HT1080 (cell line): ENCODE data around the gene KIF18A. TPM values are rescaled to one million over a fixed set of nuclear protein-coding genes. Genes with fewer than 3 reads are reported as not detected.
"Not testable (repeated sequence)": the region's sequence is repeated elsewhere in the genome, so short reads cannot be mapped to it uniquely, and the experiment has no call there.

Experiments
- DNase-seq: peaks from one replicate; pipeline ENCODE4 v3.0.0-alpha.2; 2015; ENCODE audit warnings: low read depth
- polyA plus RNA-seq, 2 experiments: library from polyadenylated mRNA; depleted of rRNA; stranded (reverse); fragments of >200 nt; gene quantifications; 2 replicates each; pipeline ENCODE4 v1.2.3, GENCODE V29; 2015
- total RNA-seq: library from RNA; depleted of rRNA; stranded (reverse); fragments of >200 nt; shearing (Covaris generic); gene quantifications from 2 replicates; pipeline ENCODE4 v1.2.3, GENCODE V29; 2014; rRNA removed

KIF18A gene
- 21.1 and 23.1 TPM in 2 replicates for total RNA-seq
- polyA plus RNA-seq (2015; cell fraction: cytosol; rRNA removed): 13.1 and 14.8 TPM in 2 replicates
- 37.3 and 44.5 TPM in 2 replicates for polyA plus RNA-seq (2015; cell fraction: nucleus; rRNA removed)

DNA sequence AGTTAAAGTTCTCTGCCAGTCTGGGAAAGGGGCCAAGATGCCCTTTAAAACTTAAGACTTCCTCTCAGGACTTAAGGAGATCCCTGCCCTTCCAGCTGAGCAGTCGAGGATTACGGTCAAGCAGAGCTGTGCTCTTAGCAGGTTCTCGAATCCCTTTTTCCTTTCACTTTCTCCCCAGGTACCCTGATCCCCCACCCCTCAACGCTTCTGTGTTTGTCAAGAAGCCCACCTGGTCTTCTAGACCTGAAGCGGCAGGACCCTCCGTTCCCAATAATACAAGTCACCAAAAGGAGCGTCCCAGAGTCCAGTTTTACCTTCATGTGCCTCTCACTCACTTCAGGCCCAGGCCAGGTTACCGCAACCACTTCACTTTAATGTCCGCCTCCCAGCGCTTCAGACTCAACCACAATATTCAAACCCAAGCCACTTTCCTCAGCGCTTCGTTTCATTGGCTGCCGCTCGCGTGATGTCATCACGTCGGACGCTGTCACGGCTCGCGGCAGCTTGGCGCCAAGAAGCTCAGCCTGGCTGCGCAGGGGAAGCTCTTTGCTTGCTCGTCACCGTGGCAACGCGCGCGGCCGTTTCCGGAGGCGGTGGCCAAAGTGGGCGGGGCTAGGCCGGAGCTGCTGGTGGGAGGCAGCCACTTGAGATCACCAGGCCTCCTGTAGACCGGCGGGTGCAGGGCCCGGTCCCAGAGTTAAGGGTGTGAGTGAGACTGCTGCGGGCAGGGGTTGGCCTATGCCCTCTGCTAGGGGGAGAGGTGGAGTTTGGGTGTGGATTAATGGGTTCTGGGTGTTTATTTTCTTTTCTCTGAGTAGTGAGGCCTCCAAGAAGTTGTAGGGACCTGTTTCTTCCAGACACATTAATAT, at the start of gene KIF18A, which contains the start of gene METTL15:
Gene KIF18A (minus strand): TSS at position 407 of the 869 bp plus-strand sequence. CDS start 10,209 bp downstream, outside the sequence.
Gene METTL15 (plus strand): TSS at position 639 of the 869 bp plus-strand sequence. CDS start 4,947 bp downstream, outside the sequence.
- DNase-seq: peak; percentile 99

- DNase-seq: no peak
Measured at GRCh38 chr11:28153586-28153985, 45.6 kb upstream of the KIF18A start.

- no peak for DNase-seq
Measured at GRCh38 chr11:28152743-28153142, 44.8 kb upstream of the KIF18A start.

GRCh38 chr11:28146123-28146751, 38.3 kb upstream of the KIF18A start:
- DNase-seq: peak; percentile 92

- no peak for DNase-seq
Measured at GRCh38 chr11:28144808-28145207, 36.9 kb upstream of the KIF18A start.

GRCh38 chr11:28142724-28143123, 34.8 kb upstream of the KIF18A start:
- DNase-seq: no peak

DNA sequence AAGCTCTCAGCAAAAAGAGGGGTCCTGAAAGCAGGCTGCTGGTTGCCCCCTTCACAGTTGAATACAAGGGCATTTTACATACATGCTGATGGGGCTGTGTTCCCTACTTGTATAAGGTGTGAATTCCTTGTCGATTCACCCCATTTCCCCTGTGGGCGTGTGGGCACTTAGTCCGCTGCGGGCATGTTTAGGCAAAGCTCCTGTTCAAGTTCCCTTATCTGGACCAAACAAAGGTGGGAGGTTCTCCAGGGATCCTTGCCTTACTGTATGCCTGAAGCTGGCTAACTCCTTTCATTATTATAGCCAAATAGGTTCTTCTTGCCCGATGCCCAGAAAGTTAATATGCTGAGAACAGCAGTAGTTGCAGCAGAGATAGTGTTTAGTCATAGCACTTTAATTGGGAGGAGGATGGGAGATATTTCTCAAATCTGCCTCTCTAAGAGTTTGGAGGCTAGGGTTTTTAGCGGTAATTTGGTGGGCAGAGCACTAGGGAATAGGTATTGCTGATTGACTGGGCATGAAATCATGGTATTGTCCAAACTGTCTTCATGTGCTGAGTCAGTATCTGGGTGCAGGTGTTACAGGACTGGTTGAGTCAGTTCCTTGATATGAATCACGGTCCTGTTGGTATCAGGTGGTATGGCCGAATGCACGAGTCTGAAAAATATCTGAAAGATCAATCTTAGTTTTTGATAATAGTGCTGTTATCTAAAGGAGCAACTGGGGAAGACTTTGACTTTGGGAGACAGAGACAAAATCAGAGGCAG, 32.9 kb upstream of the KIF18A start:
- DNase-seq: peak; percentile 20

- no peak for DNase-seq
Measured at GRCh38 chr11:28139841-28140415, 32.0 kb upstream of the KIF18A start.

GRCh38 chr11:28137832-28138231, 29.9 kb upstream of the KIF18A start:
- DNase-seq: no peak

- no peak for DNase-seq
Measured at GRCh38 chr11:28137366-28137765, 29.4 kb upstream of the KIF18A start.

GRCh38 chr11:28136157-28136556, 28.2 kb upstream of the KIF18A start:
- DNase-seq: not testable (repeated sequence)

DNA sequence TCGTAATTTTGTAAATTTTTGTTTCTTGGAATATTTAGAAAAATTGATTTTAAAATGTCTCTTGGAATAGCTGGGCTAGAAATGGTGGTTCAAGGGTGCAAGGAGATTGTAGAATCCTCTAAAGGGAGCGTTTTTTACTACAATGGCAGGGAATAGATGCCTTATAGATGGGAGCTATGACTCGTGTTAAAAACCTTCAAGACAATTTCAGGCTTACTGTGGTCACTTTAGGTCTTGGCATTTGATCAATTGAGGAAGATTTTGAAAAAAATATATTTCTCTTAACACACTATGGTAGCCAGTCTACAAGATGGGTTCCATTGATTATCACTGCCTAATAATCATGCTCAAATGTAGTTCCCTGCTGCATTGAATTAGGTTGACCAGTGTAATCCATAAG, 25.2 kb upstream of the KIF18A start:
- DNase-seq: peak; percentile 28

DNA sequence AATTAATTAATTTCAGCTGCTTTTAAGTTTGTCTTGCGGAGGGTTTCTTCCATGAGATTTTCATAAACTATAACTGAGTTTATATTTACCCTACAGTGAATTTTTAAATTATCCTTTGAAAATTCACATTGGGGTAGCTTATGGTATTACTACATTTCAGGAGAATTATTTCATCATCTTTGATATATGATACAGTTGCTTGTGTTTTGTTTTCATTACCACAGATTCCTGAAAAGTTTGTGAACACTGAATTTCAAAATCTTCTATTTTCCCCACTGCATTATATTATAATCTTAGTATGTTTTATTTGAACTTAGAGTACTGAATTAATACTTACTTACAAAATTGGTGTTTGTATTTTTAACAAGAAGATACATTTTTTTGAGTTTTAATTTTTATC, 24.6 kb upstream of the KIF18A start:
- no peak for DNase-seq

GRCh38 chr11:28123151-28123581, 15.2 kb upstream of the KIF18A start:
- DNase-seq: peak; percentile 33

DNA sequence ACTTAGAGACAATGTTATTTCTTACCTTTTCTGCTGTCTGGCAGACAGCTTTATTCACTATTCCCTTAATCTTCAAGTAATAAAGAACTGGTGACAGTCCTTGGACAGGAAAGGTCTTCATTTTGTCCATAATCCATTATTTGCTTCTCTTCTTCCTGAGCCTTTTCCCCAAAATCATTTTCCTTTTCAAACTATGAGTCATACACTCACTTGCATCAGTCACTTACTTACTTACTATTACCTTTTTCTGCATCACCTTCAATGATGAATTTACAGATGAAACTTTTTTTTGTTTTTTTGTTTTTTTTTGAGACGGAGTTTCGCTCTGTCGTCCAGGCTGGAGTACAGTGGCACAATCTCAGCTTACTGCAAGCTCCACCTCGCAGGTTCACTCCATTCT, 9.8 kb upstream of the KIF18A start:
- DNase-seq: no peak

GRCh38 chr11:28114731-28115130, 6.8 kb upstream of the KIF18A start:
- no peak for DNase-seq

- DNase-seq: no peak
Measured at GRCh38 chr11:28114116-28114515, 6.2 kb upstream of the KIF18A start.

GRCh38 chr11:28110821-28111200, 2.9 kb upstream of the KIF18A start:
- no peak for DNase-seq

DNA sequence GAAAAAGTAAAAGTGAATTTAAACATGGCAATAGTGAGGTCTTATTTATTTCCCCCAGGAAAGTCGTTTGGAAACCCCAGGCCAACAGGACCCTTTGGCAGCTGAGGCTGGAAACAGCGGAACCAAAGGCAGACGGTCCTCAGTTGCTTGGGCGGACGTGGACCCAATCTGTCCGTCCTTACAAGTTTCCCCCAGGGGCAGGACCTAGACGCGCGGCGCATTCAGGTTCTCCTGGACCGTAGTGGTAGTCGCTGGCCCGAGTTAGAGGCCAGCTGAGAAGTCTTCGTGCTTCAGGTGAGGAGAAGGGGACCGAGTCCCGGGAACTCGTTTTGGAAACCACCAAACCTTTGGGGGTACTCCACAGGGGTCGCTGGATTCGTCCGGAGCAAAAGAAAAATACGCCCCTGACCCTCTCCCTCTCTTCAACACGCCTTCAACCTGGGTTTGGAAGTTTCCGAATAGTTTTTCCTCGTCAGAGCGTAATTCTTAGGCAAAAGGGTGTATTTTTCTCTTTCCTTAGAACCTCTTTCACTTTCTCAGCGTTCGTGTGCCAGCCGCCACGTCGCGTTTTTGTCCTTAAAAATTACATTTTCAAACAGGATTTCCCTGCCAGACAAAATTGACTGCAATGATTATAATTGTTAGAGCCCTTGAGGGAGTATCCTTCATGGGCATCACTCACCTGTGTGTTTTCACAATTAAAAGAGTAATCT, 2.3 kb upstream of the KIF18A start:
- peak; percentile 72 for DNase-seq

- no peak for DNase-seq
Measured at GRCh38 chr11:28108958-28109357, 1.0 kb upstream of the KIF18A start.
